HCT116 (cell line): ENCODE data around the gene MAST4. TPM values are rescaled to one million over a fixed set of nuclear protein-coding genes. Genes with fewer than 3 reads are reported as not detected.

Source experiments
- ATAC-seq: fragments of 200-7000 bp; cut with Tn5 transposase; 2 replicates; pipeline ENCODE4 v1.9.1; 2020; ENCODE audit warnings: mild to moderate bottlenecking, moderate library complexity
- BruUV-seq: library from RNA; stranded (reverse); fragments of 400-500 nt; replicated peaks from 2 replicates; lab custom pipeline; 2021; lab: Mats Ljungman, UMichigan
- CTCF ChIA-PET: fragments of 300-600 bp; sonication (Branson Sonifier 250); formaldehyde crosslinking; loops from one replicate; lab custom pipeline; 2021; ENCODE audit warnings: antibody characterized with exemption; lab: Charles Lee
- POLR2A ChIA-PET: fragments of 300-600, 350-600 bp; sonication (Branson Sonifier 250); formaldehyde crosslinking; loops from one replicate; lab custom pipeline; 2021; ENCODE audit warnings: antibody characterized with exemption; lab: Charles Lee
- RAD21 ChIA-PET, 2 experiments: fragments of 300-600 bp; sonication (Branson Sonifier 250); formaldehyde crosslinking; loops; one replicate each; lab custom pipeline; 2023; ENCODE audit warnings: low total read pairs in 2 of 2; ENCODE audit not compliant: uncharacterized antibody in 2 of 2, unreplicated experiment in 2 of 2, low non-redundant PET in 1 of 2; lab: Charles Lee
- DNase-seq: peaks from one replicate; pipeline ENCODE4 v3.0.0-alpha.2; 2010; ENCODE audit warnings: low read depth, low spot score
- H2AFZ ChIP-seq: fragments of 200-600 bp; shearing (Covaris generic), sonication (generic); 2 replicates; pipeline ENCODE4 v1.6.1; 2017; ENCODE audit warnings: low read depth, mixed run types, mixed read lengths, antibody characterized with exemption, low read length; ENCODE audit not compliant: poor library complexity, severe bottlenecking
- H3K27ac ChIP-seq: 2 replicates; pipeline ENCODE4 v1.5.1; 2012; ENCODE audit warnings: low read depth, low read length
- H3K27me3 ChIP-seq: fragments of 200-600 bp; sonication (generic); 2 replicates; pipeline ENCODE4 v1.6.1; 2016; ENCODE audit warnings: mixed run types, low read length, mixed read lengths; ENCODE audit not compliant: insufficient read depth
- H3K36me3 ChIP-seq, 2 experiments: fragments of 200-500 bp in 1 of 2; fragments of 200-600 bp in 1 of 2; sonication (Bioruptor generic) in 1 of 2; sonication (generic) in 1 of 2; 2 replicates each; pipeline versions ENCODE4 v1.5.1 to v1.6.1; 2014 to 2016; ENCODE audit warnings: low read length in 2 of 2, inconsistent platforms in 1 of 2, mixed read lengths in 1 of 2, mixed run types in 1 of 2; ENCODE audit not compliant: insufficient read depth in 2 of 2, control insufficient read depth in 1 of 2
- H3K4me1 ChIP-seq, 2 experiments: fragments of 200-600 bp in 1 of 2; sonication (generic) in 1 of 2; 2 replicates each; pipeline versions ENCODE4 v1.5.1 to v1.6.1; 2012 to 2017; ENCODE audit warnings: low read length in 2 of 2, inconsistent platforms in 1 of 2, mild to moderate bottlenecking in 1 of 2, mixed read lengths in 1 of 2, mixed run types in 1 of 2, moderate library complexity in 1 of 2; ENCODE audit not compliant: insufficient read depth in 2 of 2, control insufficient read depth in 1 of 2
- H3K4me2 ChIP-seq: fragments of 200-600 bp; sonication (generic); 2 replicates; pipeline ENCODE4 v1.6.1; 2017; ENCODE audit warnings: mixed run types, low read length, mixed read lengths
- H3K4me3 ChIP-seq, 2 experiments: fragments of 200-600 bp in 1 of 2; sonication (generic) in 1 of 2; replicated peaks in 1 of 2; 2 replicates each; pipeline ENCODE4 v1.5.1; 2011 to 2016; ENCODE audit warnings: low read length in 2 of 2, control low read depth in 1 of 2, low read depth in 1 of 2, mild to moderate bottlenecking in 1 of 2, mixed read lengths in 1 of 2, mixed run types in 1 of 2
- H3K79me2 ChIP-seq: fragments of 200-600 bp; sonication (generic); 2 replicates; pipeline ENCODE4 v1.6.1; 2017; ENCODE audit warnings: mild to moderate bottlenecking, mixed run types, low read length, moderate library complexity, mixed read lengths; ENCODE audit not compliant: insufficient read depth
- H3K9ac ChIP-seq: fragments of 200-600 bp; sonication (generic); 2 replicates; pipeline ENCODE4 v1.6.1; 2016; ENCODE audit warnings: low read length, mixed read lengths
- H3K9me2 ChIP-seq: fragments of 200-600 bp; sonication (generic), shearing (Covaris generic); 2 replicates; pipeline ENCODE4 v1.6.1; 2017; ENCODE audit warnings: mixed run types, mild to moderate bottlenecking, moderate library complexity; ENCODE audit not compliant: insufficient read depth
- H3K9me3 ChIP-seq, 2 experiments: fragments of 200-500 bp in 1 of 2; fragments of 200-600 bp in 1 of 2; sonication (Bioruptor generic) in 1 of 2; sonication (generic) in 1 of 2; 2 replicates each; pipeline ENCODE4 v1.6.1; 2014 to 2017; ENCODE audit warnings: low read length in 2 of 2, mixed read lengths in 2 of 2, inconsistent platforms in 1 of 2, low read depth in 1 of 2, mild to moderate bottlenecking in 1 of 2, mixed run types in 1 of 2, moderate library complexity in 1 of 2; ENCODE audit not compliant: control insufficient read depth in 1 of 2, insufficient read depth in 1 of 2
- H4K20me1 ChIP-seq: fragments of 200-600 bp; sonication (generic), shearing (Covaris generic); 2 replicates; pipeline ENCODE4 v1.6.1; 2017; ENCODE audit warnings: mixed run types, mild to moderate bottlenecking, moderate library complexity; ENCODE audit not compliant: insufficient read depth
- CBX3 ChIP-seq: IDR thresholded peaks from 2 replicates; pipeline ENCODE4 v1.6.1; 2012; ENCODE audit warnings: low read depth
- EZH2 ChIP-seq: fragments of 200-600 bp; sonication (generic); IDR thresholded peaks from 2 replicates; pipeline ENCODE4 v1.6.1; 2017; ENCODE audit warnings: antibody characterized with exemption, mixed run types
- POLR2AphosphoS5 ChIP-seq: IDR thresholded peaks from 2 replicates; pipeline ENCODE4 v1.6.1; 2011; ENCODE audit warnings: mild to moderate bottlenecking, low read depth, low read length, moderate library complexity
- SIN3A ChIP-seq: IDR thresholded peaks from 2 replicates; pipeline ENCODE4 v1.6.1; 2012; ENCODE audit warnings: low read depth
- TCF7L2 ChIP-seq: IDR thresholded peaks from 2 replicates; pipeline ENCODE4 v1.7.0; 2011; ENCODE audit warnings: borderline replicate concordance, inconsistent platforms; ENCODE audit not compliant: insufficient read depth, insufficient read length; ENCODE audit errors: extremely low read depth
- ZNF274 ChIP-seq: fragments of 200-500 bp; sonication (Bioruptor generic); IDR thresholded peaks from 2 replicates; pipeline ENCODE4 v1.6.1; 2014; ENCODE audit warnings: mild to moderate bottlenecking, low read depth, low read length, inconsistent platforms
- intact Hi-C: fragments of 100-400 bp; cut with micrococcal nuclease; formaldehyde crosslinking; loops from 2 replicates; pipeline ENCODE4 v1.10.0; 2022
- total RNA-seq: library from RNA; stranded (reverse); gene quantifications from one replicate; pipeline ENCODE4 v1.2.1, GENCODE V29; 2021; ENCODE audit not compliant: unreplicated experiment
- TF ChIP-seq, protein P1 (sequence below): IDR thresholded peaks from 2 replicates; pipeline ENCODE4 v1.6.1; 2011; ENCODE audit warnings: mild to moderate bottlenecking, low read length, moderate library complexity; ENCODE audit not compliant: insufficient replicate concordance; ENCODE audit errors: extremely low read depth
- TF ChIP-seq, protein P2 (sequence below), 3 experiments: fragments of 200-600 bp in 1 of 3; sonication (generic) in 1 of 3; IDR thresholded peaks in 2 of 3; conservative IDR thresholded peaks in 1 of 3; 2 replicates each; pipeline ENCODE4 v1.5.1; 2012 to 2017; ENCODE audit warnings: low read depth in 2 of 3, low read length in 2 of 3, antibody characterized with exemption in 1 of 3, borderline replicate concordance in 1 of 3, control low read depth in 1 of 3, mild to moderate bottlenecking in 1 of 3, mixed read lengths in 1 of 3, mixed run types in 1 of 3, moderate library complexity in 1 of 3; ENCODE audit not compliant: insufficient read depth in 1 of 3

MAST4 gene
- total RNA-seq, 1 experiment from 2014 or later, result 1.1 TPM

- H3K4me2 ChIP-seq, result no peak overlapping the region
- H4K20me1 ChIP-seq, result no peaks in the 10 kb centered on the region
- H3K9me3 ChIP-seq, result no peaks in the 10 kb centered on the region
- no peaks in the 10 kb centered on the region for H3K4me1 ChIP-seq
- CTCF ChIA-PET, result interaction anchor here (1.5 kb wide), 1 partner anchor 11 kb away, joined by 4 read pairs; no protein-coding TSS in a partner anchor
- RAD21 ChIA-PET, result no interaction called here
- no peak overlapping the region for H3K4me3 ChIP-seq
- H3K27ac ChIP-seq, result no peak overlapping the region
- no peaks in the 10 kb centered on the region for H3K9me2 ChIP-seq
- POLR2A ChIA-PET, result no interaction called here
- no peak overlapping the region for H3K9ac ChIP-seq
- no peak overlapping the region for H2AFZ ChIP-seq
- ATAC-seq, result no peak
- peaks cover 28% of the 10 kb centered on the region for H3K27me3 ChIP-seq
- H3K36me3 ChIP-seq, result no peaks in the 10 kb centered on the region
- intact Hi-C loops, result no loop called here
- no TSS peak for BruUV-seq
- H3K79me2 ChIP-seq, result no peaks in the 10 kb centered on the region
- TF ChIP-seq TCF7L2, result no peak
- TF ChIP-seq, protein P1, sequence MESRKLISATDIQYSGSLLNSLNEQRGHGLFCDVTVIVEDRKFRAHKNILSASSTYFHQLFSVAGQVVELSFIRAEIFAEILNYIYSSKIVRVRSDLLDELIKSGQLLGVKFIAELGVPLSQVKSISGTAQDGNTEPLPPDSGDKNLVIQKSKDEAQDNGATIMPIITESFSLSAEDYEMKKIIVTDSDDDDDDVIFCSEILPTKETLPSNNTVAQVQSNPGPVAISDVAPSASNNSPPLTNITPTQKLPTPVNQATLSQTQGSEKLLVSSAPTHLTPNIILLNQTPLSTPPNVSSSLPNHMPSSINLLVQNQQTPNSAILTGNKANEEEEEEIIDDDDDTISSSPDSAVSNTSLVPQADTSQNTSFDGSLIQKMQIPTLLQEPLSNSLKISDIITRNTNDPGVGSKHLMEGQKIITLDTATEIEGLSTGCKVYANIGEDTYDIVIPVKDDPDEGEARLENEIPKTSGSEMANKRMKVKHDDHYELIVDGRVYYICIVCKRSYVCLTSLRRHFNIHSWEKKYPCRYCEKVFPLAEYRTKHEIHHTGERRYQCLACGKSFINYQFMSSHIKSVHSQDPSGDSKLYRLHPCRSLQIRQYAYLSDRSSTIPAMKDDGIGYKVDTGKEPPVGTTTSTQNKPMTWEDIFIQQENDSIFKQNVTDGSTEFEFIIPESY, result no peak
- no peak for DNase-seq
These were observed 230.5 kb downstream of the MAST4 start for GRCh38 chr5:66826696-66827095.

DNA sequence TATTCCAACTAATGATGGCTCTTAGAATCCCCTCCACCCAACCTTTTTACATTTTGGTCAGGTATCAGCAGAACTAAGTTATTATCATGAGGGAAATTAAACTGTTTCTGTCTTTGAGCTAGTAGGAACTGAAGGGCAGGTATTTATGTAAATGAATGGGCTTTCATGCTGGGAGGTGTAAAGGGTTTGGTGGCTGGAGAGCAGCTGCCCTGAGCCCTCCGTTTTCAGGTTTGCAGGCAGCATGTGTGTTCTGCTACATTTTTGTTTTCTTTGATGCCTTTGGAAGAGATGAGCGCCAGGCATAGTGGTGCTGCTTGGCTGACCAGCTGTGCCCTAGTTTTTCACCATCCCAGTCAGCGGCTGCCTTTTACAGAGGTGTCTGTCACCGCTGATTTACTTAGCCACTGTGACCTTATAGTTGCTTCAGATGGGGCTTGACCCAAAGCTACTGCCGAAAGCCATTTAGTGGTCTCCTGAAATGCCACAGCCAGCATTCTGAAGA is 231.9 kb downstream of the MAST4 start:
- POLR2A ChIA-PET, result no interaction called here
- peaks cover 28% of the 10 kb centered on the region for H3K27me3 ChIP-seq
- no peak overlapping the region for H3K27ac ChIP-seq
- no peaks in the 10 kb centered on the region for H3K36me3 ChIP-seq
- no peak overlapping the region for H3K4me3 ChIP-seq
- ATAC-seq, result no peak
- RAD21 ChIA-PET, result no interaction called here
- intact Hi-C loops, result no loop called here
- no peak overlapping the region for H2AFZ ChIP-seq
- no peaks in the 10 kb centered on the region for H3K9me2 ChIP-seq
- no peaks in the 10 kb centered on the region for H3K4me1 ChIP-seq
- CTCF ChIA-PET, result interaction anchor here (0.7 to 1.5 kb wide), 2 partner anchors 12 to 522 kb away, joined by 3 to 4 read pairs; no protein-coding TSS in a partner anchor
- no peak for DNase-seq
- H3K9ac ChIP-seq, result no peak overlapping the region
- BruUV-seq, result no TSS peak
- no peaks in the 10 kb centered on the region for H3K79me2 ChIP-seq
- H3K4me2 ChIP-seq, result no peak overlapping the region
- H4K20me1 ChIP-seq, result no peaks in the 10 kb centered on the region
- H3K9me3 ChIP-seq, result no peaks in the 10 kb centered on the region
- TF ChIP-seq, protein P1, result no peak
- TF ChIP-seq SIN3A, result no peak
- TF ChIP-seq, protein P2, sequence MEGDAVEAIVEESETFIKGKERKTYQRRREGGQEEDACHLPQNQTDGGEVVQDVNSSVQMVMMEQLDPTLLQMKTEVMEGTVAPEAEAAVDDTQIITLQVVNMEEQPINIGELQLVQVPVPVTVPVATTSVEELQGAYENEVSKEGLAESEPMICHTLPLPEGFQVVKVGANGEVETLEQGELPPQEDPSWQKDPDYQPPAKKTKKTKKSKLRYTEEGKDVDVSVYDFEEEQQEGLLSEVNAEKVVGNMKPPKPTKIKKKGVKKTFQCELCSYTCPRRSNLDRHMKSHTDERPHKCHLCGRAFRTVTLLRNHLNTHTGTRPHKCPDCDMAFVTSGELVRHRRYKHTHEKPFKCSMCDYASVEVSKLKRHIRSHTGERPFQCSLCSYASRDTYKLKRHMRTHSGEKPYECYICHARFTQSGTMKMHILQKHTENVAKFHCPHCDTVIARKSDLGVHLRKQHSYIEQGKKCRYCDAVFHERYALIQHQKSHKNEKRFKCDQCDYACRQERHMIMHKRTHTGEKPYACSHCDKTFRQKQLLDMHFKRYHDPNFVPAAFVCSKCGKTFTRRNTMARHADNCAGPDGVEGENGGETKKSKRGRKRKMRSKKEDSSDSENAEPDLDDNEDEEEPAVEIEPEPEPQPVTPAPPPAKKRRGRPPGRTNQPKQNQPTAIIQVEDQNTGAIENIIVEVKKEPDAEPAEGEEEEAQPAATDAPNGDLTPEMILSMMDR (IDR thresholded peaks at IDR 0.05 in 2 of 3, conservative IDR thresholded peaks at IDR 0.05 in 1 of 3; ENCODE audit: borderline replicate concordance in 1 of 3, insufficient read depth in 1 of 3, low read depth in 2 of 3, low read length in 2 of 3), result no peak
- no peak for TF ChIP-seq CBX3
- TF ChIP-seq POLR2AphosphoS5, result no peak
- no peak for TF ChIP-seq EZH2
- no peak for TF ChIP-seq ZNF274
